ENCODE measurements around the gene POU2F2.

POU2F2 gene

GRCh38 chr19:42060117-42060516, 72.1 kb downstream of the POU2F2 start:
- H3K4me3 ChIP-seq (ENCODE audit: low read depth, low read length) = no peak overlapping the region
- TF ChIP-seq CTCF (IDR thresholded peaks at IDR 0.05; ENCODE audit: low read depth, low read length, missing control alignments) = no peak
- no peak for DNase-seq (ENCODE audit: low read depth)

DNA sequence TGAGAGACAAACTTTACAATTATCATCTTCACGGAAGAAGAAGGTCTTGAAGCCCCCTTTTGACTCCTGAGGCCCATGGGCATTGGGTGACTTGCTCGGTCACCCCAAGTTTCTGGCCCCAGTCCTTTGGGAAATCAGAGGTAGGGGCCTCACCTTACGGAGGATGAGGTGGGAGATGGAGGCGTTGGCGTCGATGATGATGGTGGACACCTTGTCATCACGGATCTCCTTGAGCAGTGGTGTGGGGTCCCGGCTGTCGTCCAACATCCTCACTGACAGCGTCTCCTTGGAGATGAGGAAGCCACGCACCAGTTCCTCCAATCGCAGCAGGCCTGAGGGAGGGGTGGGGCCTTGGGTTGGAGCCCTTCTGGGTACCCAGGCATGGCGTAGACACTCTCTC, 73.0 kb downstream of the POU2F2 start:
- no peak for TF ChIP-seq CTCF (IDR thresholded peaks at IDR 0.05; ENCODE audit: low read depth, low read length, missing control alignments)
- DNase-seq (ENCODE audit: low read depth) = no peak
- H3K4me3 ChIP-seq (ENCODE audit: low read depth, low read length) = no peak overlapping the region

DNA sequence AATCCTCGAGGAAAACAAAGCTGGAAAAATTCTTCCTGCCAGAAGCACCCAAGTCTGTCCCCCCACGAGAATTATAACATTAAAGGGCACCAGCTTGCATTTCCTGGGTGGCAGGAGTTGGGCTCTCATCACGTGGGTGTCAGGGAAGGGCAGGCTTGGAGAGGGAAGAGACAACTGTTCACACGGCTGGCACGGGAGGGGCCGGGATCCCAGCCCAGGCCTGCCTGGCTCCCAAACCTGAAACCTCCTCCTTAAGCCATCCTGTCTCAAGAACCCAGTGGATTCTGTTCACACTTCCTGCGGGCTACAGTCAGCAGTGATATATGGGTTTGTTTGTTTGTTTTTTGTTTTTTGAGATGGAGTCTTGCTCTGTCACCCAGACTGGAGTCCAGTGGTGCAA, 74.4 kb downstream of the POU2F2 start:
- H3K4me3 ChIP-seq (ENCODE audit: low read depth, low read length) = no peak overlapping the region
- TF ChIP-seq CTCF (IDR thresholded peaks at IDR 0.05; ENCODE audit: low read depth, low read length, missing control alignments) = no peak
- DNase-seq (ENCODE audit: low read depth) = no peak

DNA sequence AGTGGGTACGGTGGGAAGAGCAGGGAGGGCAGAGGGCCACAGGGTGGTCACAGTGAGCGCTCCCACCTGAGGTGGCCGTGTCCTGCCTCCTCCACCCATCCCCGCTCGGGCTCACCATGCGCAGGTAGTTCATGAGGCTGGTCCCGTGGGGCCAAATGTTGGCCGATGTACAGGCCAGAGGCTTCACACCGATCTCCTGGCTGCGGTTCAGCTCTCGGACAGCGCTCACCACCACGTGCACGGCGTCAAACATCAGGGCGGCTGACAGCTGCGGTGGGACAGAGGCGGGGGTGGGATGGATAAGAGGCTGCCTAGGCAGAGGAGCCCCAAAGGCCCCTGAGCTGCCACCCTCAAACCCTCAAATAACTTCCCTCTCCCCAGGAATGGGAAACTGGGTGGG, 78.0 kb downstream of the POU2F2 start:
- TF ChIP-seq CTCF (IDR thresholded peaks at IDR 0.05; ENCODE audit: low read depth, low read length, missing control alignments) = no peak
- H3K4me3 ChIP-seq (ENCODE audit: low read depth, low read length) = no peak overlapping the region
- no peak for DNase-seq (ENCODE audit: low read depth)

- H3K4me3 ChIP-seq (ENCODE audit: low read depth, low read length) = no peak overlapping the region
- no peak for DNase-seq (ENCODE audit: low read depth)
- TF ChIP-seq CTCF (IDR thresholded peaks at IDR 0.05; ENCODE audit: low read depth, low read length, missing control alignments) = no peak
These were observed 79.0 kb downstream of the POU2F2 start for GRCh38 chr19:42053037-42053935.

DNA sequence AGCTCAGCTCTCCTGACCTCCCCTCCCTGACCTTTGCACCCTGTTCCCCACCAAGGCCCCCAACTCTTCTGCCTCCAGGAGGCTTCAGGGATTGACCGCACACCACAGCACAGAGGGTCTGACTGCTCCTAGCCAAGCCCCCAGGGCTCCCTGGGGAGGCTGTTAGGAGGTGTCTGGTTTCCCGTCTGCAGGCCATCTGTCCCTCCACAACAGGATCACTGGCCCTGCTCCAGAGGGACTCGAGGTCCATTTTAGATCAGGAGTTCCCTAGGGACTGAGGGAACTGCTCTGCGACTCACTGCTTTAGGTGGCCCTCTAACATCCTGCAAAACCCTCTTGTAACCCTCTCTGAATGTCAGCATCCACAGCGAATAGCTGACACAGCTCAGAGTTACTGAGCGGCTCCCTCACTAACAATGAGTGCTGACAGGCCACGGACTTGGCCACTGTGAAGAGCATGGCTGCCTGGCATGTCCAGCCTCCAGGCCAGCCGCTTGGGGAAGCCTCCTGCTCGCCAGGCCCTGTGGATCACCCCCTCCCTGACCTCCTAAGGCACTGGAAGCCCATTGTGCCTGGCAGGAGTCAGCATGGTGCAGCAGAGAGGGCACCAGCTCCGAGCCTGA, 79.9 kb downstream of the POU2F2 start:
- DNase-seq (ENCODE audit: low read depth) = no peak
- TF ChIP-seq CTCF (IDR thresholded peaks at IDR 0.05; ENCODE audit: low read depth, low read length, missing control alignments) = no peak
- no peak overlapping the region for H3K4me3 ChIP-seq (ENCODE audit: low read depth, low read length)

Data from GM12864 (cell line).